Progenitor cell of endocrine pancreas (in vitro differentiated cells): ENCODE data around the gene STK10. TPM values are rescaled to one million over a fixed set of nuclear protein-coding genes. Genes with fewer than 3 reads are reported as not detected.

ENCODE experiments used
- DNase-seq: peaks from one replicate; pipeline ENCODE4 v3.0.0; 2021; ENCODE audit warnings: low spot score; ENCODE audit not compliant: unreplicated experiment
- H3K27ac Mint-ChIP-seq: 2 replicates; pipeline ENCODE4 v1.8.0; 2021; ENCODE audit warnings: mild to moderate bottlenecking, moderate library complexity, mixed read lengths
- H3K27me3 Mint-ChIP-seq: 2 replicates; pipeline ENCODE4 v1.8.0; 2021; ENCODE audit warnings: mixed read lengths
- H3K36me3 Mint-ChIP-seq: 2 replicates; pipeline ENCODE4 v1.8.0; 2022; ENCODE audit warnings: mixed read lengths; ENCODE audit not compliant: insufficient read depth
- H3K4me1 Mint-ChIP-seq: 2 replicates; pipeline ENCODE4 v1.8.0; 2021; ENCODE audit warnings: low read depth, mixed read lengths
- H3K4me3 Mint-ChIP-seq: 2 replicates; pipeline ENCODE4 v1.8.0; 2021; ENCODE audit warnings: low read depth, mild to moderate bottlenecking, moderate library complexity, mixed read lengths
- H3K9me3 Mint-ChIP-seq: 2 replicates; pipeline ENCODE4 v1.8.0; 2021; ENCODE audit warnings: low read depth, mixed read lengths
- CTCF ChIP-seq: fragments of 200-600 bp; sonication (generic); IDR thresholded peaks from one replicate; pipeline ENCODE4 v1.5.0; 2021; ENCODE audit warnings: antibody characterized with exemption, mild to moderate bottlenecking; ENCODE audit not compliant: unreplicated experiment
- total RNA-seq: library from RNA; stranded (reverse); gene quantifications from 2 replicates; pipeline ENCODE4 v1.2.1, GENCODE V29; 2021

STK10 gene
- total RNA-seq, 1 donor from 2014 or later, result 18.1 TPM

- Mint-ChIP-seq H3K4me3 (no peak overlapping the region), H3K36me3 (no peaks in the 10 kb centered on the region), H3K27ac (no peak overlapping the region), H3K4me1 (peaks cover 13% of the 10 kb centered on the region), H3K9me3 (no peaks in the 10 kb centered on the region), H3K27me3 (no peaks in the 10 kb centered on the region)
- no peak for DNase-seq
- TF ChIP-seq CTCF, result no peak
Observed at GRCh38 chr5:172163346-172163745, 24.7 kb downstream of the STK10 start.

- Mint-ChIP-seq H3K4me3 (no peak overlapping the region), H3K4me1 (peaks cover 10% of the 10 kb centered on the region), H3K27ac (no peak overlapping the region), H3K9me3 (no peaks in the 10 kb centered on the region), H3K36me3 (no peaks in the 10 kb centered on the region), H3K27me3 (no peaks in the 10 kb centered on the region)
- TF ChIP-seq CTCF, result no peak
- no peak for DNase-seq
Observed at GRCh38 chr5:172162987-172163343, 25.1 kb downstream of the STK10 start.

- peaks cover 8% of the 10 kb centered on the region for H3K4me1 Mint-ChIP-seq
- H3K27ac Mint-ChIP-seq, result no peak overlapping the region
- H3K4me3 Mint-ChIP-seq, result no peak overlapping the region
- TF ChIP-seq CTCF, result no peak
- H3K27me3 Mint-ChIP-seq, result no peaks in the 10 kb centered on the region
- no peak for DNase-seq
- no peaks in the 10 kb centered on the region for H3K36me3 Mint-ChIP-seq
- no peaks in the 10 kb centered on the region for H3K9me3 Mint-ChIP-seq
Observed at GRCh38 chr5:172162323-172162986, 25.6 kb downstream of the STK10 start.

GRCh38 chr5:172160506-172160905 is 27.5 kb downstream of the STK10 start:
- Mint-ChIP-seq H3K27ac (no peak overlapping the region), H3K36me3 (peaks cover 4% of the 10 kb centered on the region), H3K4me3 (no peak overlapping the region), H3K27me3 (no peaks in the 10 kb centered on the region), H3K9me3 (no peaks in the 10 kb centered on the region), H3K4me1 (peaks cover 14% of the 10 kb centered on the region)
- DNase-seq, result no peak
- no peak for TF ChIP-seq CTCF

- no peaks in the 10 kb centered on the region for H3K27me3 Mint-ChIP-seq
- DNase-seq, result no peak
Observed at GRCh38 chr5:172159016-172159415, 29.0 kb downstream of the STK10 start.

More at GRCh38 chr5:172159016-172159415, 29.0 kb downstream of the STK10 start:
- Mint-ChIP-seq H3K4me1 (peaks cover 16% of the 10 kb centered on the region), H3K27ac (no peak overlapping the region), H3K36me3 (peaks cover 6% of the 10 kb centered on the region), H3K9me3 (no peaks in the 10 kb centered on the region), H3K4me3 (no peak overlapping the region)
- no peak for TF ChIP-seq CTCF
